ENCODE results near the gene ABCA9.
"Not testable (repeated sequence)": the region's sequence is repeated elsewhere in the genome, so short reads cannot be mapped to it uniquely, and the experiment has no call there.

The ABCA9 gene

DNA sequence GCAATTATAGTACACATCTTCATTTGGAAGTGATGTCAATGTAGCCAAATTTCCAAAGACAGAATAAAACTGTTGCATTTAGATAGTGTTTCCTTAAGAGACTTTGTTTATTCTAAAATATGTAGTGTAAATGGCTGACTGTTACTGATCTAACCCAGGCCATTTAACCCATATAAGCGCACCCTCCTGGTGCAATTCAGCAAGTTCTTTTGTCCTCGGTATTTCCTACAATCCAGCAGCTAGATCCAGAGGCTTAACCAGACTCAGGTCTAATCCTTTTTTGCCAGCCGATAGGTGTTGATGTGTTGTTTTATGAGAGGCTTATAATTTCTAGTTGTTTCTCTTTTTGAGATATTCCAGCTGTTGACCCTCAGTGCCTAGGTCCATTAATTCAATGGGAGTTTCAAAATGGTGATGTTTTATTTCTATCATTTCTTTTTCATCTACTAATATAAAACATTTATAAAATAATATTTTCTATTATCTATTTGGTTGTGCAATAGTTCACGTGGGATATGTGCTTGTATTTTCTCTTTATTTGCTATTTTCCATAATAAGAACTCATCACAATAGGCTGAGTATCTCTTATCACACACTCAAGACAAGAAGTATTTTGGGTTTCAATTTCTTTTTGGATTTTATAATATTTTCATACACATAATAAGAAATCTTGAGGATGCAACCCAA lies 14.5 kb downstream of the ABCA9 start:
- no peak for DNase-seq
- in situ Hi-C loops (cut with HindIII; ENCODE audit: low pct_ligation_motif_present, low pct_unique_long_range_greater_than_20kb, low sequenced_read_pairs) = no loop called here

GRCh38 chr17:69045646-69046045 lies 15.1 kb downstream of the ABCA9 start:
- DNase-seq = no peak

GRCh38 chr17:69044371-69044770 lies 16.4 kb downstream of the ABCA9 start:
- DNase-seq = no peak
- in situ Hi-C loops (cut with HindIII; ENCODE audit: low pct_ligation_motif_present, low pct_unique_long_range_greater_than_20kb, low sequenced_read_pairs) = no loop called here

More at GRCh38 chr17:69045646-69046045, 15.1 kb downstream of the ABCA9 start:
- in situ Hi-C loops (cut with HindIII; ENCODE audit: low pct_ligation_motif_present, low pct_unique_long_range_greater_than_20kb, low sequenced_read_pairs) = no loop called here

DNA sequence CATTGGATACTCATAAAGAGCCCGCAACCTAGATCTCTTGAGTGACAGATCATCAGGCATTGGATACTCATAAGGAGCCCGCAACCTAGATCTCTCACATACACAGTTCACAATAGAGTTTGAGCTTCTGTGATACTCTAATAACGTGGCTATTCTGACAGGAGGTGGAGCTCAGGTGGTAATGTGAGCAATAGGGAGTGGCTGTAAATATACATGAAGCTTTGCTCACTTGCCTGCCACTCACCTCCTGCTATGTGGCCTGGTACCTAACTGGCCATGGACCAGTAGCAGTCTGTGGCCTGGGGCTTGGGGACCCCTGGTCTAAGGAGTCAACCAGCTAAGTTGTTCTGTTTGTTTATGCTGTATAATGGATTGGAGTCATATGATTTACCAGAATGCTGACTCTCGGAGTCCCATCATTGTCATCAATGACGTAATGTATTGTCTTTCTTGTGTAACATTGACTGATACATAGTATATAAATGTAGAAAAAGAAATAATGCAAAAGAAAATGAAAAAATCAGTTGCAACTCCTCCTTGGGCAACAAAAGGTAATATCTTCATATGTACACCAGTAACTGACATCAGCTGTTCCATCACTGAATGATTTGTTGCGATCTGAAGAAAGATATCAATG lies 17.5 kb downstream of the ABCA9 start:
- in situ Hi-C loops (cut with HindIII; ENCODE audit: low pct_ligation_motif_present, low pct_unique_long_range_greater_than_20kb, low sequenced_read_pairs) = no loop called here
- DNase-seq = no peak

GRCh38 chr17:69042308-69042707 lies 18.4 kb downstream of the ABCA9 start:
- DNase-seq = no peak
- in situ Hi-C loops (cut with HindIII; ENCODE audit: low pct_ligation_motif_present, low pct_unique_long_range_greater_than_20kb, low sequenced_read_pairs) = no loop called here

DNA sequence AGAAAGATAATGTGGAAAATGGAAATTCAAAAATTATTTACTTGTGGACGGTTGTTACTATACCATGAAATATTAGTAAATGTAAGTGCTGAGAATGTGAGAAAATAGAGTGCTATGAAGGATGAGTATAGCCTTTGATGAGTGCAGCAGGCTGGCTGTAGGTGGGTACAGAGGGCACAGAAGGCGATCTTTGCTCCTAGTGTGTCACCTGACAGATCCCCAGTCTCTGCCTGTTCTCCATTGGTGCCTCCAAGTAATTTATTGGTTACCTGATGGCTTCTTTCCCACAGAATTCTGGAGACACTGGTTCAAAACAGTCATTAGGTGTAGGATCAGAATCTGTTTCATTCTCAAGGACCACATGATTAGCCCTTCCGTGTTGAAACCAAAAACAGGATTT lies 28.9 kb downstream of the ABCA9 start:
- in situ Hi-C loops (cut with HindIII; ENCODE audit: low pct_ligation_motif_present, low pct_unique_long_range_greater_than_20kb, low sequenced_read_pairs) = no loop called here
- no peak for DNase-seq

GRCh38 chr17:69030169-69030568 lies 30.6 kb downstream of the ABCA9 start:
- no peak for DNase-seq
- in situ Hi-C loops (cut with HindIII; ENCODE audit: low pct_ligation_motif_present, low pct_unique_long_range_greater_than_20kb, low sequenced_read_pairs) = no loop called here

DNA sequence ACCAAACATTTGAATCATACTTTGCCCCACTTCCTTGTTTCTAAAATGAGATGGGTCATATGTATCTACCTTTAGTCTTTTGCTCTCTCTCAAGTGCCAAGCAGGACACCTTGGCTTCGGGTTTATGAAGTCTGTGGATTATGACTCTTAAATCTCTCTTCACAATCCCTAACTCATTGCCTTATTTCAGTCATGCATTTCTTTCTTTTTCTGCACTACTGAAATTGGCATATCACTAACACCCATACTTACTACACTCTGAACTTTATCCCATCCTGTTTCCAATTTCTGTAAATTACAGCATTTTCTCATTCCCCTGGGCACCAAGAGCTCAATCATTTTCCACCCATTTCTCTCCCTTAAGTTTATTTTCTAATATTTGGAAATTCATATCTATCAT lies 42.0 kb downstream of the ABCA9 start:
- no peak for DNase-seq
- in situ Hi-C loops (cut with HindIII; ENCODE audit: low pct_ligation_motif_present, low pct_unique_long_range_greater_than_20kb, low sequenced_read_pairs) = no loop called here

- no peak for DNase-seq
- in situ Hi-C loops (cut with HindIII; ENCODE audit: low pct_ligation_motif_present, low pct_unique_long_range_greater_than_20kb, low sequenced_read_pairs) = no loop called here
Measured at GRCh38 chr17:69018022-69018615, 42.6 kb downstream of the ABCA9 start.

- DNase-seq = no peak
- in situ Hi-C loops (cut with HindIII; ENCODE audit: low pct_ligation_motif_present, low pct_unique_long_range_greater_than_20kb, low sequenced_read_pairs) = no loop called here
Measured at GRCh38 chr17:69015631-69016030, 45.1 kb downstream of the ABCA9 start.

DNA sequence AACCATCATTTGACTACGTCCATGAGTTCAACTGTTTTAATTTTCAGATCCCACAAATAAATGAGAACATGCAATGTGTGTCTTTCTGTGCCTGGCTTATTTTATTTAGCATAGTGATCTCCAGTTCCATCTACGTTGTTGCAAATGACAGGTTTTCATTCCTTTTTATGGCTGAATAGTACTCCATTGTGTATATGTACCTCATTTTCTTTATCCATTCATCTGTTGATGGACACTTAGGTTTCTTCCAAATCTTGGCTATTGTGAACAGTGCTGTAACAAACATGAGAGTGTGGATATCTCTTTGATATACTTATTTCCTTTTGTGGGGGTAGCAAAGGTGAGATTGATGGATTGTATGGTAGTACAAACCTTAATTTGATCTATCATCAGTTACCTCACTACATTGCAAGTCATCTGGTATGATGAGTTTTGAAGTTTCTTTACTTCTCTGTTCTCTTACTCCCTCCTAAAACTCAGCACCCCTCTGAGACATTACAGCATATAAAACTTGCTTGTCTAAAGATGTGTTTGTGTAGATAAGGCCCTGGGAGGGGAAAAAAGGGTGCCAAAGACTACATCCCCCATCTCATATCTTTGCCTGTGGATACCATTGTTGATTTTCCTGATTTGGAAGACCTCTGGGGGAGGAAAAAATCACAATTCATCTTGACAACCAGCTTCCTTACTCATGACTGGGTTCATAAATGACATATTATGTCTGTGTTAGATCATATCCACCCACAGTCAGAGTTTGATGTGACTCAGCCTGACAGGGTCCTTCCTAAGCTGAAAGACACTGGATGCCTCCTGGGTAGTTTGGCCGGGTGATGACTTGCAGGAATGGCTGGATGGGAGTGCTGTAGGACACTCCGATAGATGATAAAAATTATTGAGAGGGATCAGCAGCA lies 47.6 kb downstream of the ABCA9 start:
- in situ Hi-C loops (cut with HindIII; ENCODE audit: low pct_ligation_motif_present, low pct_unique_long_range_greater_than_20kb, low sequenced_read_pairs) = no loop called here
- DNase-seq = no peak

DNA sequence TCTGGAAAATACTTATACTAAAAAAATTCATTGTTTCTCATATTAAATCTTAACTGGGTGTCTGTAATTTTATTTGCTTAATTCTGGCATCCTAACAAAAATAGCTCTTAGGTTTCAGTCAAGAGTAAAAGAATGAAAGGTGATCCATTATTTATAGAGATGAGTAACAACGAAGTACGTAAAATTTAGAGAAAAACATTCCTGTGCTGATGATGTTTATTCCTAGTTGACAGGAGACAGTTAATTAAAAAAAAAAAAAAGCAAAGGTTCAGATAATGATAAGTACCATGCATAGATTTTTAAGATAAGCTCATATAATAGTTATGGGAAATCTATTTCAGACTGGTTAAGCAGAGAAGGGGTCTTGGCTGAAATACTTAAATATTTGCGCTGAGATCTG lies 50.8 kb downstream of the ABCA9 start:
- DNase-seq = no peak
- in situ Hi-C loops (cut with HindIII; ENCODE audit: low pct_ligation_motif_present, low pct_unique_long_range_greater_than_20kb, low sequenced_read_pairs) = no loop called here

- in situ Hi-C loops (cut with HindIII; ENCODE audit: low pct_ligation_motif_present, low pct_unique_long_range_greater_than_20kb, low sequenced_read_pairs); DNase-seq: not testable (repeated sequence)
Measured at GRCh38 chr17:69004759-69005158, 56.0 kb downstream of the ABCA9 start.

- DNase-seq; in situ Hi-C loops (cut with HindIII; ENCODE audit: low pct_ligation_motif_present, low pct_unique_long_range_greater_than_20kb, low sequenced_read_pairs): not testable (repeated sequence)
Measured at GRCh38 chr17:68999743-69000142, 61.0 kb downstream of the ABCA9 start.

- no peak for DNase-seq
- in situ Hi-C loops (cut with HindIII; ENCODE audit: low pct_ligation_motif_present, low pct_unique_long_range_greater_than_20kb, low sequenced_read_pairs) = no loop called here
Measured at GRCh38 chr17:68993112-68993511, 67.6 kb downstream of the ABCA9 start.

- DNase-seq = no peak
- in situ Hi-C loops (cut with HindIII; ENCODE audit: low pct_ligation_motif_present, low pct_unique_long_range_greater_than_20kb, low sequenced_read_pairs) = no loop called here
Measured at GRCh38 chr17:68987966-68988365, 72.8 kb downstream of the ABCA9 start.

- DNase-seq = no peak
- in situ Hi-C loops (cut with HindIII; ENCODE audit: low pct_ligation_motif_present, low pct_unique_long_range_greater_than_20kb, low sequenced_read_pairs) = no loop called here
Measured at GRCh38 chr17:68981288-68981687, 79.4 kb downstream of the ABCA9 start.

- in situ Hi-C loops (cut with HindIII; ENCODE audit: low pct_ligation_motif_present, low pct_unique_long_range_greater_than_20kb, low sequenced_read_pairs) = no loop called here
- no peak for DNase-seq
Measured at GRCh38 chr17:68973098-68973846, 87.5 kb downstream of the ABCA9 start.

All from ACHN (cell line).